Upper lobe of left lung (tissue), 4 donors: Measurements from ENCODE around the gene KAT6B.

Source experiments
- CTCF ChIP-seq, 6 experiments: fragments of 450-650 bp in 4 of 6; fragments of 200-600 bp in 2 of 6; sonication (generic) in 2 of 6; IDR thresholded peaks; one replicate each; pipeline ENCODE4 v1.5.1; 2016 to 2019; ENCODE audit warnings: antibody characterized with exemption in 6 of 6
- POLR2AphosphoS5 ChIP-seq, 2 donors: sonication (generic); formaldehyde crosslinking; IDR thresholded peaks; one replicate each; pipeline ENCODE4 v1.5.1; 2017; ENCODE audit warnings: antibody characterized with exemption in 2 of 2

GRCh38 chr10:75071756-75072155 is 245.4 kb downstream of the KAT6B start:
- TF ChIP-seq CTCF (IDR thresholded peaks at IDR 0.05) (no peak), POLR2AphosphoS5 (IDR thresholded peaks at IDR 0.05) (no peak)
